Spinal cord (tissue), 10 donors: ENCODE measurements around the gene HSBP1L1. TPM values are rescaled to one million over a fixed set of nuclear protein-coding genes. Genes with fewer than 3 reads are reported as not detected.

ENCODE experiments used
- DNase-seq, 6 donors: peaks; one replicate each; pipeline versions ENCODE4 v3.0.0 to v3.0.0-alpha.2; 2013 to 2015; ENCODE audit warnings: low spot score in 6 of 6, low read depth in 4 of 6
- H3K27ac ChIP-seq: one replicate; pipeline ENCODE4 v1.5.1; 2013; ENCODE audit warnings: low read depth, low read length, control low read depth
- H3K27me3 ChIP-seq: one replicate; pipeline ENCODE4 v1.6.1; 2013; ENCODE audit warnings: low read length; ENCODE audit not compliant: control insufficient read depth, insufficient read depth
- H3K36me3 ChIP-seq: one replicate; pipeline ENCODE4 v1.6.1; 2013; ENCODE audit warnings: low read length; ENCODE audit not compliant: control insufficient read depth, insufficient read depth
- H3K4me1 ChIP-seq: one replicate; pipeline ENCODE4 v1.6.1; 2013; ENCODE audit warnings: low read length; ENCODE audit not compliant: control insufficient read depth, insufficient read depth
- H3K4me3 ChIP-seq: one replicate; pipeline ENCODE4 v1.5.1; 2013; ENCODE audit warnings: low read depth, low read length, control low read depth
- H3K9me3 ChIP-seq: one replicate; pipeline ENCODE4 v1.6.1; 2013; ENCODE audit warnings: low read length; ENCODE audit not compliant: control insufficient read depth, insufficient read depth
- WGBS: methylation state at CpG from one replicate; pipeline ENCODE4 v1.1.5; 2013; ENCODE audit warnings: missing lambda C conversion rate; ENCODE audit not compliant: insufficient coverage; 5-methylcytosine and 5-hydroxymethylcytosine counted together
- polyA plus RNA-seq, 2 donors: library from polyadenylated mRNA; unstranded; fragments of 120-200 nt; gene quantifications; one replicate each; pipeline ENCODE4 v1.2.1, GENCODE V29; 2013; ENCODE audit not compliant: insufficient read length in 2 of 2
- total RNA-seq, 2 donors: library from RNA; depleted of rRNA in 1 of 2; stranded (reverse); fragments of 120-200 nt in 1 of 2; fragments of >200 nt in 1 of 2; gene quantifications; one replicate each; pipeline versions ENCODE4 v1.2.3 to v1.2.4, GENCODE V29; 2013 to 2014
- donor health status: healthy.

Gene HSBP1L1
- total and polyA plus RNA-seq, 4 donors, result 5.2 to 27.3 (median 18.3) TPM

- Histone ChIP-seq H3K27me3 (no peaks in the 10 kb centered on the region), H3K4me1 (peaks cover 19% of the 10 kb centered on the region), H3K27ac (no peak overlapping the region), H3K36me3 (peaks cover 17% of the 10 kb centered on the region), H3K4me3 (no peak overlapping the region), H3K9me3 (no peaks in the 10 kb centered on the region)
- no peak for DNase-seq
- 66% methylated on average over 5 of the region's 6 CpGs for WGBS
Observed at GRCh38 chr18:79982736-79983135, 18.3 kb downstream of the HSBP1L1 start.

GRCh38 chr18:79983253-79983652, 18.8 kb downstream of the HSBP1L1 start:
- Histone ChIP-seq H3K4me1 (peaks cover 19% of the 10 kb centered on the region), H3K4me3 (no peak overlapping the region), H3K9me3 (no peaks in the 10 kb centered on the region), H3K27me3 (no peaks in the 10 kb centered on the region), H3K27ac (no peak overlapping the region), H3K36me3 (peaks cover 17% of the 10 kb centered on the region)
- 92% methylated on average over 3 of the region's 4 CpGs for WGBS
- no peak for DNase-seq

- peaks cover 20% of the 10 kb centered on the region for H3K4me1 ChIP-seq
- WGBS, result 97% methylated on average over 7 of the region's 7 CpGs
- H3K36me3 ChIP-seq, result peaks cover 17% of the 10 kb centered on the region
- no peak for DNase-seq
- H3K9me3 ChIP-seq, result no peaks in the 10 kb centered on the region
- H3K4me3 ChIP-seq, result no peak overlapping the region
- no peak overlapping the region for H3K27ac ChIP-seq
- H3K27me3 ChIP-seq, result no peaks in the 10 kb centered on the region
Observed at GRCh38 chr18:79983793-79984192, 19.4 kb downstream of the HSBP1L1 start.

- H3K4me1 ChIP-seq, result peaks cover 29% of the 10 kb centered on the region
- H3K9me3 ChIP-seq, result no peaks in the 10 kb centered on the region
- DNase-seq, result no peak
- no peak overlapping the region for H3K27ac ChIP-seq
- no peak overlapping the region for H3K4me3 ChIP-seq
- peaks cover 13% of the 10 kb centered on the region for H3K36me3 ChIP-seq
- no peaks in the 10 kb centered on the region for H3K27me3 ChIP-seq
- 92% methylated on average over 12 of the region's 12 CpGs for WGBS
Observed at GRCh38 chr18:79985172-79985571, 20.7 kb downstream of the HSBP1L1 start.

GRCh38 chr18:79986726-79987125, 22.3 kb downstream of the HSBP1L1 start:
- H3K27me3 ChIP-seq, result no peaks in the 10 kb centered on the region
- 46% methylated on average over 6 of the region's 7 CpGs for WGBS
- peaks cover 13% of the 10 kb centered on the region for H3K36me3 ChIP-seq
- peaks cover 29% of the 10 kb centered on the region for H3K4me1 ChIP-seq
- H3K27ac ChIP-seq, result no peak overlapping the region
- H3K9me3 ChIP-seq, result no peaks in the 10 kb centered on the region
- peak overlapping the region; percentile 59 for H3K4me3 ChIP-seq
- no peak for DNase-seq

DNA sequence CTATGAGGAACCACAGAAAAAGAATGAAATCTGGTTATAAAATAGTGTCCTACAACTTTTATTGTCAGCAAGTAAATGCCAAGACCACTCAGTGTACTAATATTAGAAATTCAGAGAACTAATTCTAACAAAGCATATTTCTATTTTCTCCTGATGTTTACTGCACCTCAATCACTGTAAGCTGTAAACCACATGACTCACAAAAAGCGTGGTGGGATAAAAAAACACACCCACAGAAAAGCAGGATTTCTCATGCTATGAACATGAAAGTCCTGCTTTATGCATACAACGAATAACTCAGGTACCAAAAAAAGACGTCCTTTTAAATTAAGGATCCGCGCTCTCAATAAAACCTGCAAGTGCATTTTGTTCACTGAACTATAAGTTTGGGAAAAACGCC, 23.1 kb downstream of the HSBP1L1 start:
- H3K27me3 ChIP-seq, result no peaks in the 10 kb centered on the region
- peaks cover 5% of the 10 kb centered on the region for H3K36me3 ChIP-seq
- no peak overlapping the region for H3K27ac ChIP-seq
- DNase-seq, result peak in 1 of 6 donors; percentile 23
- peak overlapping the region; percentile 59 for H3K4me3 ChIP-seq
- no peaks in the 10 kb centered on the region for H3K9me3 ChIP-seq
- WGBS, result 0% methylated on average over 1 of the region's 6 CpGs
- H3K4me1 ChIP-seq, result peaks cover 25% of the 10 kb centered on the region

GRCh38 chr18:79988071-79988450, 23.6 kb downstream of the HSBP1L1 start:
- H3K36me3 ChIP-seq, result peaks cover 4% of the 10 kb centered on the region
- H3K27me3 ChIP-seq, result no peaks in the 10 kb centered on the region
- H3K4me1 ChIP-seq, result peaks cover 20% of the 10 kb centered on the region
- peak in 2 of 6 donors; percentile 31 to 36 for DNase-seq
- peak overlapping the region; percentile 59 for H3K4me3 ChIP-seq
- H3K9me3 ChIP-seq, result no peaks in the 10 kb centered on the region
- under 1% methylated on average over 48 of the region's 48 CpGs for WGBS
- peak overlapping the region; percentile 74 for H3K27ac ChIP-seq

- Histone ChIP-seq H3K27ac (peak within 1 kb of the TSS; percentile 91), H3K9me3 (no peaks in the 10 kb centered on the region), H3K4me3 (peak within 1 kb of the TSS; percentile 59), H3K36me3 (peaks cover 4% of the 10 kb centered on the region), H3K4me1 (peaks cover 18% of the 10 kb centered on the region), H3K27me3 (no peaks in the 10 kb centered on the region)
- WGBS, result under 1% methylated on average over 67 of the region's 71 CpGs
- peak; percentile 74 to 96 (median 78) for DNase-seq
Observed at GRCh38 chr18:79988451-79989194, 24.2 kb downstream of the HSBP1L1 start, which contains the start of gene TXNL4A. Gene TXNL4A, minus strand, starts transcription at chr18:79988563. Its CDS starts 171 bp downstream, at chr18:79988392.

- H3K27me3 ChIP-seq, result no peaks in the 10 kb centered on the region
- 64% methylated on average over 9 of the region's 14 CpGs for WGBS
- DNase-seq, result no peak
- H3K36me3 ChIP-seq, result peaks cover 4% of the 10 kb centered on the region
- peaks cover 18% of the 10 kb centered on the region for H3K4me1 ChIP-seq
- peak overlapping the region; percentile 59 for H3K4me3 ChIP-seq
- peak overlapping the region; percentile 91 for H3K27ac ChIP-seq
- H3K9me3 ChIP-seq, result no peaks in the 10 kb centered on the region
Observed at GRCh38 chr18:79989195-79989497, 24.7 kb downstream of the HSBP1L1 start.

DNA sequence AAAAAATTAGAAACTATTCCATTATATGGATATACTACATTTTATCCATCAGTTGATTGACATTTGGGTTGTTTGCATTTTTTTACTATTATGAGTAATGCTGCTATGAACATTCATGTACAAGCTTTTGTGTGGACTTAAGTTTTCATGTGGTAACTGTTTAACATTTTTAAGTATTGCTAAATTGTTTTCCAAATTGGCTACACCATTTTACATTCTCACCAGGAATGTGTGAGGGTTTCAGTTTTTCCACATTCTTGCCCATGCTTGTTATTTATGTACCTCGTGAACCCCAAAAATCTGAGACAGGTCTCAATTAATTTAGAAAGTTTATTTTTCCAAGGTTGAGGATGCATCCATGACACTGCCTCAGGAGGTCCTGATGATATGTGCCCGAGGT, 27.1 kb downstream of the HSBP1L1 start:
- peaks cover 15% of the 10 kb centered on the region for H3K4me1 ChIP-seq
- WGBS, result no CpG with 5 or more reads among the region's 2 CpGs
- H3K27ac ChIP-seq, result no peak overlapping the region
- no peaks in the 10 kb centered on the region for H3K27me3 ChIP-seq
- H3K36me3 ChIP-seq, result no peaks in the 10 kb centered on the region
- no peak overlapping the region for H3K4me3 ChIP-seq
- no peaks in the 10 kb centered on the region for H3K9me3 ChIP-seq
- DNase-seq, result no peak
